Caki2 (cell line): ENCODE data around the gene CBX1. TPM values are rescaled to one million over a fixed set of nuclear protein-coding genes. Genes with fewer than 3 reads are reported as not detected.

Source experiments
- DNase-seq: peaks from one replicate; pipeline ENCODE4 v3.0.0-alpha.2; 2015; ENCODE audit warnings: low read depth
- in situ Hi-C: cut with HindIII; loops from 2 replicates; pipeline ENCODE4 v1.10.0; 2016; ENCODE audit warnings: low sequenced_read_pairs, low pct_unique_long_range_greater_than_20kb, mixed read lengths
- total RNA-seq: library from RNA; depleted of rRNA; stranded (reverse); fragments of >200 nt; shearing (Covaris generic); gene quantifications from 2 replicates; pipeline ENCODE4 v1.2.3, GENCODE V29; 2014; ENCODE audit warnings: low replicate concordance

The CBX1 gene
- total RNA-seq, 1 experiment from 2014 or later: 26.1 TPM

GRCh38 chr17:48126532-48126850, 25.2 kb upstream of the CBX1 start:
- in situ Hi-C loops: no loop called here
- DNase-seq: no peak

GRCh38 chr17:48125829-48126531, 24.7 kb upstream of the CBX1 start:
- no peak for DNase-seq
- in situ Hi-C loops: no loop called here

GRCh38 chr17:48123776-48124388, 22.6 kb upstream of the CBX1 start:
- in situ Hi-C loops: no loop called here
- no peak for DNase-seq

GRCh38 chr17:48123111-48123510, 21.8 kb upstream of the CBX1 start:
- in situ Hi-C loops: no loop called here
- DNase-seq: no peak

- no peak for DNase-seq
- in situ Hi-C loops: no loop called here
Observed at GRCh38 chr17:48122665-48123045, 21.4 kb upstream of the CBX1 start.

- in situ Hi-C loops: no loop called here
- no peak for DNase-seq
Observed at GRCh38 chr17:48121923-48122664, 20.8 kb upstream of the CBX1 start.

- DNase-seq: no peak
Observed at GRCh38 chr17:48113201-48113676, 12.0 kb upstream of the CBX1 start.

GRCh38 chr17:48111937-48112241, 10.6 kb upstream of the CBX1 start:
- no peak for DNase-seq
- in situ Hi-C loops: no loop called here

More at GRCh38 chr17:48113201-48113676, 12.0 kb upstream of the CBX1 start:
- in situ Hi-C loops: no loop called here

- DNase-seq: no peak
- in situ Hi-C loops: no loop called here
Observed at GRCh38 chr17:48110761-48111160, 9.5 kb upstream of the CBX1 start.

- DNase-seq: peak; percentile 94
- in situ Hi-C loops: no loop called here
Observed at GRCh38 chr17:48107137-48108055, 6.1 kb upstream of the CBX1 start, which contains the start of gene SNX11. SNX11 (plus strand) TSS chr17:48107766; CDS start chr17:48112044, 4,278 bp downstream.

- DNase-seq: no peak
- in situ Hi-C loops: no loop called here
Observed at GRCh38 chr17:48106802-48107136, 5.5 kb upstream of the CBX1 start.

GRCh38 chr17:48104440-48104839, 3.2 kb upstream of the CBX1 start:
- in situ Hi-C loops: no loop called here
- DNase-seq: no peak

- DNase-seq: peak; percentile 25
- in situ Hi-C loops: no loop called here
Observed at GRCh38 chr17:48102798-48103715, 1.8 kb upstream of the CBX1 start.

GRCh38 chr17:48102043-48102750, 919 bp upstream of the CBX1 start:
- DNase-seq: no peak
- in situ Hi-C loops: no loop called here

- in situ Hi-C loops: no loop called here
- peak; percentile 70 for DNase-seq
Observed at GRCh38 chr17:48100591-48101011, 677 bp downstream of the CBX1 start.

GRCh38 chr17:48100160-48100559, 1.1 kb downstream of the CBX1 start:
- in situ Hi-C loops: no loop called here
- DNase-seq: no peak

GRCh38 chr17:48095611-48096010, 5.7 kb downstream of the CBX1 start:
- in situ Hi-C loops: no loop called here
- no peak for DNase-seq
